Activated naive CD4-positive, alpha-beta T cell treated with anti-CD3 and anti-CD28 coated beads, Interleukin-2, amount 50 U/mL, for 16 hours (primary cell): Measurements from ENCODE around the gene PRC1.

Source experiments
- DNase-seq: peaks from one replicate; pipeline ENCODE4 v3.0.0-alpha.2; 2020

Gene PRC1

DNA sequence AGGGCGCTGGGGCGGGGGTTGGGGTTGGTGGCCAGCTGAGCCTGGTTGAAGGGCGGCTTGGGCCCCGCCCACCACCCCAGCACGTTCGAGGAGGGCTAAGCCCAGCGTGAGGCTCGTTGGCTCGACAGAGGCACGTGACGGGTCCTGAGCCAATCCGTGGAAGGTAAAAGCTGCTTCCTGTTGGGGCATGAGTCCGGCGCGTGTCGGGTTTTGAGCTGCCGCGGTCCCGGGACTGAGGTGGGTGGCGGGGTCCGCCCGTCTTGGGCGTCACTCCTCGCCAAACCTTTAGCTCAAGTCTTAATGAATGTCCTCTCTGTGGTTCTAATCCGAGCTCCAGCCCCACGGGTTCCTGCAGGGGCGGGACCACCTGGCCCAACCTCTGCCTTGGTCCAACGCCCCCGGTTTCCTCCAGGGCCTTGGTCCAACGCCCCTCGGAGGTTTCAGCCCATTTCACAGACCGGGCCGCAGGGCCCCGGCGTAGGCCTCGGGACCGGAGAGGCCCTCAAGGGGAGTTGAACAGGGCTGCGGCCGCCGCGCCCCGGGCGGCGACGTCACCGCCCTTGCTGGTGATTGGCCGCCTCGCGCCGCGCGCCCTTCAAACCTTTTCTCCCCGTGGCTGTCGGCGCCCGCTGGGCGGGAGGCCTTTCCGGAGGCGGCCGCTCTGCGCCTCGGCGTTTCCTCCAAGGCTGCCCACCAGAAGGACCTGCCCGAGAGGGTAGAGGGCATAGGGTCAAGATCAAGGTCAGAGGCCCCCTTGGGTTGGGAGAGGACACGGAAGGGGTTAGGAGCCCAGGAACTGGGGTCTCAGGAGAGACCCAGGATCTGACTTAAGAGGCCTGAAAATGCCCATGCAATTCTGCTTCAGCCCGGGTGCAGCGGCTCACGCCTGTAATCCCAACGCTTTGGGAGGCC is 39.4 kb downstream of the PRC1 start, which contains the start of gene RCCD1:
Gene RCCD1 (plus strand): TSS at position 173 of the 912 bp plus-strand sequence. CDS start 1,851 bp downstream, outside the sequence.
- DNase-seq: peak; percentile 89

DNA sequence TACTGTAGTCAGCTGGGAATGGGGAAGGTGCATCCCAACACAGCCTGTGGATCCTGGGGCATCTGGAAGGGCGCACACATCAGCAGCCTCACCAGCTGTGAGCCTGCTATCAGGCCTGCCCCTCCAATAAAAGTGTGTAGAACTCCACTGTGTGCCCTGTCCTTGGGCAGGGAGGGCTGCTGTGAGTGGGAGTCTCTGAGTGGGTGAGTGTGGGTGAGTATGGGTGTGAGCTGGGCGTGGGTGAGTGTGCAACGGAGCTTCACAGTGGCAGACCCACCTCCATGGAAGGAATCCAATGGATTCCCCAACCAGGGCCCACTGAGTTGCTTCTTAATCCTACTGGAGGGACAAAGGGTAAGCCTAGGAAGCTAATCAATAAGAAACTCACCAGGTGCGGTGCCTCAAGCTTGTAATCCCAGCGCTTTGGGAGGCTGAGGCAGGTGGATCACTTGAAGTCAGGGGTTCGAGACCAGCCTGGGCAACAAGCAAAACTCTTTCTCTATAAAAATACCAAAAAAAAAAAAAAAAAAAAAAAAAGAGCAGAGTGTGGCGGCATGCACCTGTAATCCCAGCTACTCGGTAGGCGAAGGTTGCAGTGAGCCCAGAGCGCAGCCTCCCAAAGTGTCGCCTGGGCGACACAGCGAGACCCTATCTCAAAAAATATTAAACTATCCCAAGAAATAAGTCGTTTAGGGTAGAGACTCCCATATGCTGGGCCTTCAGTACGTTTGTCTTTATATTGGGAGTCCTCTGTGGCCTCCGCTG is 40.2 kb downstream of the PRC1 start:
- no peak for DNase-seq

DNA sequence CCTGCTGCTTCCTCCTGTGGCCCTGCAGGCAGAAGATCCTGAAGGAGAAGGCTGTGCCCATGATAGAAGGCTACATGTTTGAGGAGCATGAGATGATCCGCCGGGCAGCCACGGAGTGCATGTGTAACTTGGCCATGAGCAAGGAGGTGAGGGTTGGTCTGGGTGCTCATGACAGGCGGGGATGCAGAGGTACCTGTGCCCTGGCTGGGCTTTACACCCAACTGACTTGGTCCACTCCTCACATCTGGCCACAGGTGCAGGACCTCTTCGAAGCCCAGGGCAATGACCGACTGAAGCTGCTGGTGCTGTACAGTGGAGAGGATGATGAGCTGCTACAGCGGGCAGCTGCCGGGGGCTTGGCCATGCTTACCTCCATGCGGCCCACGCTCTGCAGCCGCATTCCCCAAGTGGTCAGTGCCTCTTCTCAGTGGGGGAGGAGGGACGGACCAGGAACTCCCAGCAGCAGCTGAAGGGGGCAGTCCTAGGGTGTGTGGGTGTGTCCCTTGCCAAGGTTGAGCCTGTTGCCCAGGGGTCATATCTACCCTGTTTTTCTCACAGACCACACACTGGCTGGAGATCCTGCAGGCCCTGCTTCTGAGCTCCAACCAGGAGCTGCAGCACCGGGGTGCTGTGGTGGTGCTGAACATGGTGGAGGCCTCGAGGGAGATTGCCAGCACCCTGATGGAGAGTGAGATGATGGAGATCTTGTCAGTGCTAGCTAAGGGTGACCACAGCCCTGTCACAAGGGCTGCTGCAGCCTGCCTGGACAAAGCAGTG is 41.2 kb downstream of the PRC1 start:
- no peak for DNase-seq

DNA sequence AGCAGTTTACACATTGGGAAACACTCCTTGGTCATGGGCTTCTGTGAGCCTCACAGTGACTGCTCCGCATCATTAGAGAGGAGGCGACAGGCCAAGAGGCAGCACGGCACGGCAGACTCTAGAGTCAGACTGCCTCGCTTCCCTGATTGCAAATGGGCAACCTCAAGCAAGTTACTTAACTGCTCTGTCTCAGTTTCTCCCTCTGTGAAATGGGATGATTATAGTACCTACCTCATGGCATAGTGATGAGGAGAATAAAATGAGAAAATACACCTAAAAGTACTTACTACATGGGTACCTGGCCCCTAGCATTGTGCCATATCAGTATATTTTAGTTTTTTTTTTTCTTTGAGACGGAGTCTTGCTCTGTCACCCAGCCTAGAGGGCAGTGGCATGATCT is 43.7 kb downstream of the PRC1 start:
- DNase-seq: no peak

DNA sequence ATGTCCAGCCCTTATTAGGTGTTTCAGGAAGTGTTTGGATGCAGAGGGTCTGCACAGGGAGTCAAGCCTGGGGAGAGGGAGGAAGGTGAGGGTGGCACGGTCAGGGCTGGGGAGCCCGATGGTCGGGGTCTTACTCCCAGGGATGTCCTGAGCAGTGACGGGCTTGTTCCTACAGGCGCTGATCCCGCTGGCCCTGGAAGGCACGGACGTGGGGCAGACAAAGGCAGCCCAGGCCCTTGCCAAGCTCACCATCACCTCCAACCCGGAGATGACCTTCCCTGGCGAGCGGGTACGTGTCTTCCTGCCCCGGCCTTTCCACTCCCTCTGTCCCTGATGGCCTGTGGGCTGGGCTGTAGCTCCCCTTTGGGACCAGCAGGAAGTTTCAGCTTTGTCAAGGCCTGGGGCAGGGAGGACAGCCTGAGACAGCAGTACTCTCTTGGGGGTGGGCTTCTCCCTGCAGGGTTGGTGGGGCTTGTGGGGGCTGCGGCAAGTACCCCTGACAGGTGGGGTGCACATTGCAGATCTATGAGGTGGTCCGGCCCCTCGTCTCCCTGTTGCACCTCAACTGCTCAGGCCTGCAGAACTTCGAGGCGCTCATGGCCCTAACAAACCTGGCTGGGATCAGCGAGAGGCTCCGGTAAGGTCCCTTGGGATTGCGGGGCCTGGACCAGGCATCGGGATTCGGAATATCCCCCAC is 44.2 kb downstream of the PRC1 start:
- no peak for DNase-seq

DNA sequence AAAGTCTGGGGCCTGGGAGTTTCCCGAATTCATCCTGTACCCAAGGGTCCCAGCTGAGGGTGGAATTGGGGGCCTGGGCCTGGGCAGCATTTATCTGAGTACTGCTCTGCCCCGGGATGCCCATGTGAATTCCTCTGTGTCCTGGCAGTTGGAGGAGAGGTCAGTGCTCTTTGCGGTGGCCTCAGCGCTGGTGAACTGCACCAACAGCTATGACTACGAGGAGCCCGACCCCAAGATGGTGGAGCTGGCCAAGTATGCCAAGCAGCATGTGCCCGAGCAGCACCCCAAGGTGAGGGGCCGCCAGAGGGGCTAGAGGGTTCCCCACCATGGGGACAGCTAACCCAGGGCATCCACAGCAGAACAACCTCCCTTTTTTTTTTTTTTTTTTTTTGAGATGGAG is 45.8 kb downstream of the PRC1 start:
- no peak for DNase-seq

DNA sequence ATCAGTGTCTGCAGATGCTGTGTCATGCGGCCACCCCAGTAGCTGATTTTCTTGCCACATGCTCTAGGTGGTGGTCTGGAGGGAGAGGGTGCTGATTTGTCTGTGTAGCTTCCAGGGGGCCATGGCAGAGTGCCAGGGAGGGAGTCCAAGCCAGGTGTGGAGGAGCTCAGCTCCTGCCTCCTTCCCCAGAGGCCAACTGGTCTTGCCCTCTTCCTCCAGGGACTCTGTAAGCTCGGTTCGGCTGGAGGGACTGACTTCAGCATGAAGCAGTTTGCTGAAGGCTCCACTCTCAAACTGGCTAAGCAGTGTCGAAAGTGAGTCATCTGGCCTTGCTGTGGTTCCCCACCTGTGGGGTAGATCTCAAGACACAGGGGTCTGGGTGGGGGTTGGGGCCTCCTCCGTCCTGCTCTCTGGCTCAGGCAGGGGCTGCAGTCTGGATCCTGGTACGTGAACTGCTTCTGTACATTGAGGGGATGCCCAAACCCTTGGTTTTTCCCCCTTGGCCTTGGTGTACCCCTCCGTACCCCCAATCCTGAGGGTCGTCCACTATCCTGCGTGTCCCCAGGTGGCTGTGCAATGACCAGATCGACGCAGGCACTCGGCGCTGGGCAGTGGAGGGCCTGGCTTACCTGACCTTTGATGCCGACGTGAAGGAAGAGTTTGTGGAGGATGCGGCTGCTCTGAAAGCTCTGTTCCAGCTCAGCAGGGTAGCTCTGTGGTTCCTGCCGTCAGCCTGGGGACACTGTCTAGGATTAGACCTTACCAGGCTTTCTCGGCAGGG is 46.6 kb downstream of the PRC1 start:
- no peak for DNase-seq

DNA sequence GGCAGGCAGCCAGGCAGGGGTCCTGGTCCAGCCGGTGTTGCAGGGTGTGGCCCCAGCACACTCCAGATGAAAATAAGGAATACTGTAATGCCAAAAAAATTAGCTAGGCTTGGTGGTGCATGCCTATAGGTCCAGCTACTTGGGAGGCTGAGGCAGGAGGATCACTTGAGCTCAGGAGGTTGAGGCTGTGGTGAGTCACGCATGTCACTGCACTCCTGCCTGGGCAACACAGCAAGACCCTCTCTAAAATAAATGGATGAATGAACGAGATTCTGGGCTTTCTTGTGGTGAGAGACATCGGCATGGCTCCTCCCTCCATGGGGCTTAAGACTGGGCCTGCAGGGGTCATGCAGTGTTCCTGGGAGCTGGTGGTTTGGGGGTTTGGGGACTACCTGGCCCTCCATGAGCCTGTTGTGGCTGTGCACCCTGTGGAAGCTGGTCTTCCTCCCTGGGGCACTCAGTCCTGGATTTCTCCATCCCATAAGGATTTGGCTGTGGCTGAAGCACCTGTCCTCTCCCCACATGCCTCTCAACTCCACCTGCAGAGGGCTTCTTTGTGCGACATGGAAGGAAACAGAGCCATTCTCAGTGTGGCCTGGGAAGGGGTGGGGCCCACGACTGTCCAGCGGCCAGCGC is 47.3 kb downstream of the PRC1 start:
- DNase-seq: no peak

DNA sequence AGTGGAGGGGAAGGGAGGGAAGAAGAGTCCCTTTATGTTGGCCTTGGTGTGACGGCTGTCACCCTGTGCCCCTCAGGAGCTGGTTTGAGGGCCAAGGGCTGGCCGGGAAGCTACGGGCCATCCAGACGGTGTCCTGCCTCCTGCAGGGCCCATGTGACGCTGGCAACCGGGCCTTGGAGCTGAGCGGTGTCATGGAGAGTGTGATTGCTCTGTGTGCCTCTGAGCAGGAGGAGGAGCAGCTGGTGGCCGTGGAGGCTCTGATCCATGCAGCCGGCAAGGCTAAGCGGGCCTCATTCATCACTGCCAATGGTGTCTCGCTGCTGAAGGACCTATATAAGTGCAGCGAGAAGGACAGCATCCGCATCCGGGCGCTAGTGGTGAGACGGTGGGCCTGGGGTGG is 47.8 kb downstream of the PRC1 start:
- no peak for DNase-seq

DNA sequence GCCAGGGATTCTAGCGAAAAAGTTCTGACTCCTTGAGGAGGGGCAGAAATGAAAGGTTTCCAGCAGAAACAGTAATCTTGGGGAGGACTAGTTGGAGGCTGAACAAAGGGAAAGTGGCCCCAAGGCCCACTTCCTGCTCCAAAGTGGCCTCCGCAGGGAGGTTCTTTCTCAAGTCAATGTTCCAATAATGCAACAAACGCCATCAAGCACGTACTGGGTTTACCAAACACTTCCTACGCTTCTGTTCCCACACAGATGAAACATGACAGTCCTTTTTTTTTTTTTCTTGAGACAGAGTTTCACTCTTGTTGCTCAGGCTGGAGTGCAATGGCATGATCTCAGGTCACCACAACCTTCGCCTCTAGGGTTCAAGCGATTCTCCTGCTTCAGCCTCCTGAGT is 49.2 kb downstream of the PRC1 start:
- DNase-seq: no peak

DNA sequence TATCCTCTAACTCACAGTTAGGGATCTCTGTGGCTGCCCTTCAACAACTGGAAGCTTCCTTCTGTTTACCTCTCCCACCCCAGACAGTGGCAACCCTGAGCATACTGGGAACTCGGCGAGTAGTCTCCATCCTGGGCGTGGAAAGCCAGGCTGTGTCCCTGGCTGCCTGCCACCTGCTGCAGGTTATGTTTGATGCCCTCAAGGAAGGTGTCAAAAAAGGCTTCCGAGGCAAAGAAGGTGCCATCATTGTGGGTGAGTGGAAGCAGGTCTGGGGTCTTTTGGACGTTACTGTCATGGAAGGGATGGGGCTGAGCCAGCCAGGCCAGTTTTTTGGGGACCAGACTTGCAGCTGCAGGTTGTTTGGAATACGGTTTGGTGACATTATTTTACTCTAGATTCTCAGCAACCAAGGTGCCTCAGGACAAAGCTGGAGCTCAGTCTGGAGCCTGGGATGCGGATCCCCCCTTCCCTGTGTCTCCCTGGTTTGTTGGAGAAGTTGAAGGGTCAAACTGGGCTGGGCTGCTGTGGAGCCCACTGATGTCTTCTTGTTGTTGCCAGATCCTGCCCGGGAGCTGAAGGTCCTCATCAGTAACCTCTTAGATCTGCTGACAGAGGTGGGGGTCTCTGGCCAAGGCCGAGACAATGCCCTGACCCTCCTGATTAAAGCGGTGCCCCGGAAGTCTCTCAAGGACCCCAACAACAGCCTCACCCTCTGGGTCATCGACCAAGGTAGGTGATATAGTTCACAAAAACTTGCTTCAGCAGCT is 51.8 kb downstream of the PRC1 start:
- DNase-seq: no peak

DNA sequence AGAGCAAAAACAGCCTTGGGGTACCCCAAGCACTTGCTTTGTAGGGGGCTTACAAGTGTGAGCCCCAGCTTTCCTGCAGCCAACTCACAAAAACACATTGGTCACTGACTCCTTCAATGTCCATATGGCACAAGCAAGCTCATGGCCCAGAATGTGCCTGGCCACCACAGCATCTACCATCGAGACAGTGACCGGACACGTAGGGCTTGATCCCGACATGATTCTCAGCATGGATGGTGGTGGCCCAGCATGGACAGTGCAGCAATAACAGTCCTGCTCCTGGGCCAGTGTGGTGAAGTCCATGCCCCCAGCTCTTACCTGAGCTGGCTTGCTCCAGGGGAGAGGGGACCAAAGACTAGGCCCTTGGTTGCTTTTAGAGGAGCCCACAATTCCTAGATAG is 53.3 kb downstream of the PRC1 start:
- DNase-seq: no peak

DNA sequence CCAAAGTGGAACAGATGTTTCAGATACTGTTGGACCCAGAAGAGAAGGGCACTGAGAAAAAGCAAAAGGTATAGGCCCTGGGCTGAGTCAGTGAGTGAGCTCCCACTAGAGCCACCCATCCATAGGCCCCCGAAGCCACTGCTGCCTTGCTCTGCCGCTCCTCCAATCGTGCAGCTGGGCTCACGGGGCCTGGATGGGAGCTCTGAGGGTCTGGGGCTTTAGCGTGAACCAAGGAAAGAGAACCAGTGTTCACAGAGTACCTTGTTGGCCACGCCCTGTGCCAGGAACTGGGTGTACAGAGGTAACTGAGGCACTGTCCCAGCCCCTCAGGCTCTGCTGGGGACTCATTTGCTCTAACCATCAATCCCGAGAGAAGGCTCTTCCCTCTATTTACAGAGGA is 54.6 kb downstream of the PRC1 start:
- no peak for DNase-seq

DNA sequence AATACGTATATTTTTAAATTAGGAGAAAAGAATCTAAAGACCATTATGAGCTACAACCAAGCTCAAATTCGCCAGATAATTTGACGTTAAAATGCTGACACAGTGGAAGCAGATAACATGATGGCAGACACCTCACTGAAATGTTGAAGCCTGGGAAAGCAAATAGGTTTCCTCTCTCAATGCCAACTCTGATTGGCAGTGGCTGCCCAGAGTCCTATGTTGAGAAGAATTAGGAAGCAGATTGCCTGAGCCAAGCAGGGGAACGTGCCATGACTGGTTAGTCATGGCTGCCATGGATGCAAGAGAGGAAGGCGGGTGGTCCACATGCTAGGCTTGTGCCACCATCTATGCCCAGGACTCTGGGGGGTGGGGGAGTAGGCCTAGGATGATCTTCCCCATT is 56.1 kb downstream of the PRC1 start:
- DNase-seq: no peak

DNA sequence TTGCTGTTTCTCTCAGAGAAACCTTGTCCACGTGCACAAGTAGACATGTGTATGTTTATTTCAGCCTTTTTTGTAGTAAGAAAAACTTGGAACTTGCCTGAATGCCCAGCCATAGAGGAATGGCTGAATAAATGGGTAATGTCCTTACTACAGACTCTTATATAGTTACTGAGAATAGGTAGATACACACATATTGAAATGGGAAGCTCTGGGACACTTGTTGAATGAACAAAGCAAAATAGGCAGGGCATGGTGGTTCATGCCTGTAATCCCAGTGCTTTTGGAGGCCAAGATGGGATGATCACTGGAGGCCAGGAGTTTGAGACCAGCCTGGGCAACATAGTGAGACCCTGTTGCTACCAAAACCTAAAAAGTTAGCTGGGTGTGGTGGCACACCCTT is 57.5 kb downstream of the PRC1 start:
- DNase-seq: no peak

DNA sequence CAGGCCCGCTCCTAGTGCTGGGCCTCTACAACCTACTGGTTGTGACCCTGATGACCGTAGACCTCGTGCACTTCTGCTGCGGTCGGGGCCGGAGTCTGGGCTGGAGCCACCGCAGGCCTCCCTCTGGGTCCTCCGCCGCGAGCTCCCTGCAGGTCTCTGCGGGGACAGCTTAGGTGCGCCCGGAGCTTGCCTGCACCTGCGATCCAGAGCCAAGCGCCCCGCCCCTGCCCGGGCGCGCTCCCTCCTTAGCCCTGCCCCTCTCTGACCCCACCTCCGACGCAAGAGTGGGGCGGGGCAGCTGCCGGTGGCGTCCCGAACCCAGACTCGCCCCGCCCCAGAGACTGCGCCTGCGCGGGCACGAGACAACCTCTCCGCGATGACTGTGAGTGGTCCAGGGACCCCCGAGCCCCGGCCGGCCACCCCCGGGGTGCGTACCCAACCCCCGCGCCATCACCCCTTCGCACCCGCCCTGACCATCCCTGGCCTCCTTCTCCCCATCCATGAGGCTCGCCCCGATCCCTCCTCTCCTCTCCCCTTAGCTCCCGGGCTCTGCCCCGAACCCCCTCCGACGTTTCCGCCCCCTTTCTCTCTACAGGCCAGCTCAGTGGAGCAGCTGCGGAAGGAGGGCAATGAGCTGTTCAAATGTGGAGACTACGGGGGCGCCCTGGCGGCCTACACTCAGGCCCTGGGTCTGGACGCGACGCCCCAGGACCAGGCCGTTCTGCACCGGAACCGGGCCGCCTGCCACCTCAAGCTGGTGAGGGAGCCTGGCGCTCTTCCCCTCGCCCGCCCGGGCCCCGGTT is 59.2 kb downstream of the PRC1 start, which contains the start of gene UNC45A:
Gene UNC45A (plus strand): TSS at position 337 of the 803 bp plus-strand sequence. CDS start 40 bp downstream, at position 377.
- DNase-seq: peak; percentile 98

DNA sequence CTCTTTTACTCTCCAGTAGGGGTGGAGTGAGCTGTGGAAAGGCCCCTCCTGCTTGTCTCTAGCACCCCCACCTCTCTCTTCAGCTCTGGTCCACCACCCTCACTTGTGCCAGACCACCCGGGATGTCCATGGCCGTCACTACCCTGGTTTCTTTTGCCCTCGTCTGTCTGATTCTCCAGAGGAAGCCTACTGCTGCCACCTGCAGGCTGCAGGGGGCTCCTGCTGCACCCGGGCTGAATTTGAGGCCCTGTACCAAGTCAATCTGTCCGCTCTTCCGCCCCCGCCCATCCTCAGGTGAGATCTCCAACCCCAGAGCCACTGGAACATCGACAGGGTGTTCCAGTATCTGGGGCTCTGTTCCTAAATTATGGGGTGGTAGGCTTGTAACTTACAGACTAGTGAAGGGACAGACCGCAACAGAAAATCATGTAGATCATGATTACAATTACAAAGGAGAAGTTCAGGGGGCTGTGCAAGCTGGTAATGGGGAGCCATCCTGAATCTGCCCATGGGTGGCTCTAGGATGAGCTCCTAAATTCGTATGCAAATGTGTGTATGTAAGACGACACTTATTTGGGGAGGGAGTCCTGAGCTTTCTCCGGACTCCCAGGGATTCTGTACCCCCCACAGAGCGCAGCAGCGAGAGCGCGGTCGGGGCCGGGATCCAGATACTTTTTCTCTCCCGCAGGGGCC is 59.9 kb downstream of the PRC1 start:
- peak; percentile 89 for DNase-seq

DNA sequence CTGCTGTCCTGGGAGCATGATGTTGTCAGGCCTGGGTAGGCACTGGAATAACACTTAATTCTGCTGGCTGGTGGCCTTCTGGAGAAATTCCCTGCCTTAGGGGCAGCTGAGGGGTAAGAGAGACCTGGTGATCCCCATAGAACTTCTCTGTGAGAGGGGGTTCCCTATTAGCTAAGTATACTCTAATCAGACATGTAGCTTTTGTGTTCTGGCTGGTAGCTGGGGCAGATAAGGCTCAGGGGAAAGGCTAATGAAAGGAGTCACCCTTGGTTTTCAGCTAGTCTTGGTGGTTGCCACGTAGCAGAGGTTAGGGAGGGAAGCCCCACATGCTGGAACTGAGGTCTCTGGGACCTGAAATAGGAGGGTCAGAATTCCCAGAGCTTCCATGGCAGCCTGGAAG is 61.0 kb downstream of the PRC1 start:
- no peak for DNase-seq

DNA sequence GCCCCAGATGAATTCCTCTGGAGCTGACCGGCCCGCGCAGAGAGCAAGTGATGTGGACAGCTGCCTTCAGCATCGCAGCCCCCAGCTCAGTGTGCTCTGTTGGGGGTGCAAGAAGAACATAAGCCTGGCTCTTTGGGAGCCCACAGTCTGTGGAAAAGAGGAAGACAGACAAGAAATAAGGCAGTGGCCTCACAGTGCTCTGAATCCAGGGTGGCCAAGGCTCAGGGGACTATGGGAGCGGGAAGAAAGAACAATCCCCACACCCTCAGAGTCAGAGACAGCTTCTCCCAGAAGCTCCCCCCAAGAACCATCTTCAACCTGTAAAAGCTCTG is 61.7 kb downstream of the PRC1 start:
- DNase-seq: no peak
